Activated T-helper 17 cell treated with anti-CD3 and anti-CD28 coated beads, Interleukin-2, amount 50 U/mL, for 72 hours (primary cell): Measurements from ENCODE around the gene THOC2. TPM values are rescaled to one million over a fixed set of nuclear protein-coding genes. Genes with fewer than 3 reads are reported as not detected.

Experiments used
- total RNA-seq, 2 donors: library from RNA; stranded (reverse); gene quantifications; one replicate each; pipeline ENCODE4 v1.2.3, GENCODE V29; 2022

THOC2 gene
- total RNA-seq, 2 donors from 2014 or later: 82.6 to 83.3 TPM

Other genes with a start within 250 kb of the THOC2 start
- gene XIAP, start 127.0 kb upstream of the THOC2 start, total RNA-seq: 10 to 100 TPM; 27.0 to 33.4 TPM
- 10 to 100 TPM; 66.7 to 83.0 TPM for gene STAG2, start 228.7 kb upstream of the THOC2 start, total RNA-seq